Measurements from ENCODE around the gene JPT2.
A peak's percentile ranks its signal among the peaks of the same experiment; 100 is the strongest.
"Not testable (repeated sequence)": the region's sequence is repeated elsewhere in the genome, so short reads cannot be mapped to it uniquely, and the experiment has no call there.

The JPT2 gene

GRCh38 chr16:1712791-1713261, 34.7 kb downstream of the JPT2 start:
- Histone ChIP-seq H3K27ac (ENCODE audit: low read depth, low read length) (no peak overlapping the region), H2AK5ac (ENCODE audit: low read length) (no peak overlapping the region), H4K8ac (ENCODE audit: low read depth, low read length) (no peak overlapping the region), H3K79me2 (ENCODE audit: control insufficient read depth, insufficient read depth, low read length) (peaks cover 15% of the 10 kb centered on the region), H3K23ac (ENCODE audit: low read length) (no peak overlapping the region), H3K18ac (ENCODE audit: low read length) (no peak overlapping the region), H3K79me1 (ENCODE audit: low read length) (peaks cover 20% of the 10 kb centered on the region), H3K4me2 (ENCODE audit: low read length) (no peak overlapping the region), H3K4me1 (ENCODE audit: control insufficient read depth, low read depth, low read length) (no peaks in the 10 kb centered on the region), H3K9ac (ENCODE audit: low read length) (no peak overlapping the region), H3K36me3 (ENCODE audit: control insufficient read depth, insufficient read depth, low read length) (no peaks in the 10 kb centered on the region), H2BK5ac (ENCODE audit: low read length) (no peak overlapping the region), H3K4me3 (ENCODE audit: low read length) (no peak overlapping the region), H2BK120ac (ENCODE audit: low read depth, low read length) (no peak overlapping the region), H3K27me3 (ENCODE audit: insufficient read depth, low read length, poor library complexity) (no peaks in the 10 kb centered on the region), H3K56ac (ENCODE audit: low read length) (no peak overlapping the region), H2BK15ac (replicated peaks; ENCODE audit: low read depth) (no peak overlapping the region), H4K5ac (ENCODE audit: low read length) (no peak overlapping the region), H3K4ac (ENCODE audit: low read depth, low read length) (no peak overlapping the region)
- no CpG with 5 or more reads among the region's 14 CpGs for whole genome bisulfite sequencing (ENCODE audit: extremely low coverage, insufficient coverage, low lambda C conversion rate)
- no peak for DNase-seq

DNA sequence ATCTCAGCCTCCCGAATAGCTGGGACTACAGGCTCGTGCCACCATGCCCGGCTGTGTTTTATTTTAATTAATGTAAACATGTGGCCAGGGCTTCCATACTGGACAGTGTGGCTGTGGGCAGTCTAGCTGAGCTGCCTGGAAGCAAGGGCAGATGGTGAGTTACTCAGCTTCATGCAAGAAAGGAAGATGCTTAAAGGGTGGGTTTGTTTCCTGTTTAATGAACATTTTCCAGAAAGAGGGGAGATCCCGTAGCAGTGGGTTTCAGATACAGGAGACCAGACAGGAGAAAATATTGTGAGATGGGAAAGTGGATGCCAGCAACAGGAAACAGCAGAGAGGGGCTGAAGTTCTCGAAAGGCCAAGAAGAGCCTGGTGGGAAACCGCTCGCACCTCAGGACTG, 35.3 kb downstream of the JPT2 start:
- no peak overlapping the region for H4K5ac ChIP-seq (ENCODE audit: low read length)
- no peaks in the 10 kb centered on the region for H3K27me3 ChIP-seq (ENCODE audit: insufficient read depth, low read length, poor library complexity)
- H2BK15ac ChIP-seq (replicated peaks; ENCODE audit: low read depth), result no peak overlapping the region
- H4K8ac ChIP-seq (ENCODE audit: low read depth, low read length), result no peak overlapping the region
- H2AK5ac ChIP-seq (ENCODE audit: low read length), result no peak overlapping the region
- no peak overlapping the region for H3K4ac ChIP-seq (ENCODE audit: low read depth, low read length)
- H3K36me3 ChIP-seq (ENCODE audit: control insufficient read depth, insufficient read depth, low read length), result no peaks in the 10 kb centered on the region
- H3K56ac ChIP-seq (ENCODE audit: low read length), result no peak overlapping the region
- WGBS (ENCODE audit: extremely low coverage, insufficient coverage, low lambda C conversion rate), result no CpG with 5 or more reads among the region's 7 CpGs
- H3K9ac ChIP-seq (ENCODE audit: low read length), result no peak overlapping the region
- no peak overlapping the region for H3K18ac ChIP-seq (ENCODE audit: low read length)
- no peak overlapping the region for H2BK5ac ChIP-seq (ENCODE audit: low read length)
- H3K4me2 ChIP-seq (ENCODE audit: low read length), result no peak overlapping the region
- H3K23ac ChIP-seq (ENCODE audit: low read length), result no peak overlapping the region
- H3K4me3 ChIP-seq (ENCODE audit: low read length), result no peak overlapping the region
- peaks cover 15% of the 10 kb centered on the region for H3K79me1 ChIP-seq (ENCODE audit: low read length)
- no peak for DNase-seq
- H3K4me1 ChIP-seq (ENCODE audit: control insufficient read depth, low read depth, low read length), result no peaks in the 10 kb centered on the region
- H3K79me2 ChIP-seq (ENCODE audit: control insufficient read depth, insufficient read depth, low read length), result peaks cover 10% of the 10 kb centered on the region
- H3K27ac ChIP-seq (ENCODE audit: low read depth, low read length), result no peak overlapping the region
- no peak overlapping the region for H2BK120ac ChIP-seq (ENCODE audit: low read depth, low read length)

GRCh38 chr16:1713933-1714332, 35.9 kb downstream of the JPT2 start:
- Histone ChIP-seq H3K79me2 (ENCODE audit: control insufficient read depth, insufficient read depth, low read length) (peaks cover 9% of the 10 kb centered on the region), H3K23ac (ENCODE audit: low read length) (no peak overlapping the region), H2BK120ac (ENCODE audit: low read depth, low read length) (no peak overlapping the region), H3K79me1 (ENCODE audit: low read length) (peaks cover 15% of the 10 kb centered on the region), H3K4me2 (ENCODE audit: low read length) (no peak overlapping the region), H4K5ac (ENCODE audit: low read length) (no peak overlapping the region), H3K18ac (ENCODE audit: low read length) (no peak overlapping the region), H4K8ac (ENCODE audit: low read depth, low read length) (no peak overlapping the region), H3K36me3 (ENCODE audit: control insufficient read depth, insufficient read depth, low read length) (no peaks in the 10 kb centered on the region), H2AK5ac (ENCODE audit: low read length) (no peak overlapping the region), H3K4ac (ENCODE audit: low read depth, low read length) (no peak overlapping the region), H3K4me3 (ENCODE audit: low read length) (no peak overlapping the region), H2BK15ac (replicated peaks; ENCODE audit: low read depth) (no peak overlapping the region), H3K9ac (ENCODE audit: low read length) (no peak overlapping the region), H2BK5ac (ENCODE audit: low read length) (no peak overlapping the region), H3K27ac (ENCODE audit: low read depth, low read length) (no peak overlapping the region), H3K56ac (ENCODE audit: low read length) (peak overlapping the region; percentile 19), H3K4me1 (ENCODE audit: control insufficient read depth, low read depth, low read length) (no peaks in the 10 kb centered on the region), H3K27me3 (ENCODE audit: insufficient read depth, low read length, poor library complexity) (no peaks in the 10 kb centered on the region)
- peak; percentile 15 for DNase-seq
- no CpG with 5 or more reads among the region's 14 CpGs for WGBS (ENCODE audit: extremely low coverage, insufficient coverage, low lambda C conversion rate)

- H4K8ac ChIP-seq (ENCODE audit: low read depth, low read length), result no peak overlapping the region
- no peak overlapping the region for H2BK15ac ChIP-seq (replicated peaks; ENCODE audit: low read depth)
- H3K79me1 ChIP-seq (ENCODE audit: low read length), result peaks cover 13% of the 10 kb centered on the region
- H3K4me2 ChIP-seq (ENCODE audit: low read length), result no peak overlapping the region
- H2BK5ac ChIP-seq (ENCODE audit: low read length), result no peak overlapping the region
- no peak overlapping the region for H3K56ac ChIP-seq (ENCODE audit: low read length)
- no peak overlapping the region for H4K5ac ChIP-seq (ENCODE audit: low read length)
- H3K18ac ChIP-seq (ENCODE audit: low read length), result no peak overlapping the region
- H3K4me3 ChIP-seq (ENCODE audit: low read length), result no peak overlapping the region
- peaks cover 5% of the 10 kb centered on the region for H3K79me2 ChIP-seq (ENCODE audit: control insufficient read depth, insufficient read depth, low read length)
- H3K9ac ChIP-seq (ENCODE audit: low read length), result no peak overlapping the region
- H2BK120ac ChIP-seq (ENCODE audit: low read depth, low read length), result no peak overlapping the region
- no peak overlapping the region for H3K4ac ChIP-seq (ENCODE audit: low read depth, low read length)
- no peaks in the 10 kb centered on the region for H3K36me3 ChIP-seq (ENCODE audit: control insufficient read depth, insufficient read depth, low read length)
- H3K27ac ChIP-seq (ENCODE audit: low read depth, low read length), result no peak overlapping the region
- no peaks in the 10 kb centered on the region for H3K4me1 ChIP-seq (ENCODE audit: control insufficient read depth, low read depth, low read length)
- H2AK5ac ChIP-seq (ENCODE audit: low read length), result no peak overlapping the region
- H3K27me3 ChIP-seq (ENCODE audit: insufficient read depth, low read length, poor library complexity), result no peaks in the 10 kb centered on the region
- no peak for DNase-seq
- WGBS (ENCODE audit: extremely low coverage, insufficient coverage, low lambda C conversion rate), result no CpG with 5 or more reads among the region's 12 CpGs
- H3K23ac ChIP-seq (ENCODE audit: low read length), result no peak overlapping the region
Observed at GRCh38 chr16:1715220-1715619, 37.1 kb downstream of the JPT2 start.

- not testable (repeated sequence) for H3K27me3 ChIP-seq (ENCODE audit: insufficient read depth, low read length, poor library complexity); H3K56ac ChIP-seq (ENCODE audit: low read length); H4K8ac ChIP-seq (ENCODE audit: low read depth, low read length); H4K5ac ChIP-seq (ENCODE audit: low read length); H3K36me3 ChIP-seq (ENCODE audit: control insufficient read depth, insufficient read depth, low read length); H3K23ac ChIP-seq (ENCODE audit: low read length); H2AK5ac ChIP-seq (ENCODE audit: low read length); H3K4me1 ChIP-seq (ENCODE audit: control insufficient read depth, low read depth, low read length); H2BK5ac ChIP-seq (ENCODE audit: low read length); H3K79me1 ChIP-seq (ENCODE audit: low read length); H3K4me2 ChIP-seq (ENCODE audit: low read length); H3K79me2 ChIP-seq (ENCODE audit: control insufficient read depth, insufficient read depth, low read length); H3K27ac ChIP-seq (ENCODE audit: low read depth, low read length); H3K4ac ChIP-seq (ENCODE audit: low read depth, low read length); H3K9ac ChIP-seq (ENCODE audit: low read length); H2BK15ac ChIP-seq (replicated peaks; ENCODE audit: low read depth); H3K4me3 ChIP-seq (ENCODE audit: low read length); H3K18ac ChIP-seq (ENCODE audit: low read length); DNase-seq; H2BK120ac ChIP-seq (ENCODE audit: low read depth, low read length)
- whole genome bisulfite sequencing (ENCODE audit: extremely low coverage, insufficient coverage, low lambda C conversion rate), result no CpG with 5 or more reads among the region's 10 CpGs
Observed at GRCh38 chr16:1718236-1718635, 40.2 kb downstream of the JPT2 start.

DNA sequence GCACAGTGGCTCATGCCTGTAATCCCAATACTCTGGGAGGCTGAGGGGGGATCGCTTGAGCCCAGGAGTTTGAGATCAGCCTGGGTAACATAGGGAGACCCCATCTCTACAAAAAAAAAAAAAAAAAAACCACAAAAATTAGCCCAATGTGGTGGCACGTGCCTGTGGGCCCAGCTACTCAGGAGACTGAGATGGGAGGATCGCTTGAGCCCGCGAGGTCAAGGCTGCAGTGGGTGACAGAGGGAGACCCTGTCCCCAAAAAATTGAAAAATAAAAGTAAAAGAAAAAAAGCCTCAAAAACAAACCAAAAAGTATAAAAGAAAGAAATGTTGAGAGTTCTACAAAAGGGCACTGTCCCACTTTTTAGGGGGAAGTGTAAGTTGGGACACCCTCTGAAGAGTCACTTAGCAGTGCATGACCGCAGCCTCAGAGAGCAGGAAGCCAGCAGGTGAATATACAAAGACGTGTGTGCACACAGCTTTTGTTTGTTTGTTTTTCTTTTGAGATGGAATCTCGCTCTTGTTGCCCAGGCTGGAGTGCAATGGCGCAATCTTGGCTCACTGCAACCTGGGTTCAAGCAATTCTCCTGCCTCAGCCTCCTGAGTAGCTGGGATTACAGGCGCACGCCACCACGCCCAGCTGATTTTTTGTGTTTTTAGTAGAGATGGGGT, 41.6 kb downstream of the JPT2 start:
- no CpG with 5 or more reads among the region's 12 CpGs for WGBS (ENCODE audit: extremely low coverage, insufficient coverage, low lambda C conversion rate)
- not testable (repeated sequence) for H2AK5ac ChIP-seq (ENCODE audit: low read length); H3K23ac ChIP-seq (ENCODE audit: low read length); H3K9ac ChIP-seq (ENCODE audit: low read length); H3K4ac ChIP-seq (ENCODE audit: low read depth, low read length); H3K36me3 ChIP-seq (ENCODE audit: control insufficient read depth, insufficient read depth, low read length); H2BK120ac ChIP-seq (ENCODE audit: low read depth, low read length); H3K27me3 ChIP-seq (ENCODE audit: insufficient read depth, low read length, poor library complexity); H3K56ac ChIP-seq (ENCODE audit: low read length); H4K8ac ChIP-seq (ENCODE audit: low read depth, low read length); H2BK5ac ChIP-seq (ENCODE audit: low read length); H3K18ac ChIP-seq (ENCODE audit: low read length); H2BK15ac ChIP-seq (replicated peaks; ENCODE audit: low read depth); H3K4me2 ChIP-seq (ENCODE audit: low read length); H3K27ac ChIP-seq (ENCODE audit: low read depth, low read length); H3K79me1 ChIP-seq (ENCODE audit: low read length); H3K4me1 ChIP-seq (ENCODE audit: control insufficient read depth, low read depth, low read length); DNase-seq; H3K79me2 ChIP-seq (ENCODE audit: control insufficient read depth, insufficient read depth, low read length); H3K4me3 ChIP-seq (ENCODE audit: low read length); H4K5ac ChIP-seq (ENCODE audit: low read length)

Data from mesendoderm (in vitro differentiated cells).